Measurements from ENCODE around the gene MINAR1.

The MINAR1 gene

DNA sequence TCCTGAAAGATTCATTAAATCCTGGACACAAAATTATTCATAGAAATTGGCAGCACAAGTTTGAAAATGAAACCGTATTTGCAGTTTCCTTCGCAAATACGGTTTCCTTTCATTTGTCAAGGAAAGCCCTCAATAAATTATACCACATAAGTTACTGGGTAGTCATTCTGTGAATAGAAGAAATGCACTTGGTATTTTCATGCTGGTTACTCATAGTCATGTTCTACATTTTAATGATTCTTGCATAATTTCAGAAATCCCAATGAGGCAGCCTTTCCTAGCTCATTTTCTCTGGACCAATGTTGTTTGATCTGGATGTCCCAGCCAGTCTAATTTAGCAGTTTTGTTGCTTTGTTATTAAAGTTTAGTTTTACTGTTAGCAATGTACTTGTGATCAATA, 43.2 kb downstream of the MINAR1 start (continued):
- TF ChIP-seq FEZF1 (tag by site-specific recombination; IDR thresholded peaks at IDR 0.05) (no peak), ZSCAN30 (tag by site-specific recombination; IDR thresholded peaks at IDR 0.05) (no peak)

DNA sequence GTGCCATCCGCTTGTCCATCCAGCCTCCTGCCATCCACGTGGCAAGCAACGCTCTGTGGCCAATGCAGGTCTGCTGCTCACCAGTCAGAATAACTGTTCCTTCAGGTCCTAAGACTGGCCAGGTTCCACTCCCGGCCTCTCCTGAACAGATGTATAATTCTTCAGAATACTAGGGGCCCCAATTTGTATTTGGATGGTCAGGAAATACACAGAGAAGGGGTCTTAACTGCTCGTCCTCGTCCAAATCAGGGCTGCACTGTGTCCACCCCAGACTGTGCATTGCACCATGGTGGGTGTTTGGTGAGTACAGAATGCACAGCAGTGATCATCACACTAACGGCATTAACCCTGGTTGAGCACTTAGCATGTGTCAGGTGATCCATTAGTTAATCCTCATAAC, 46.0 kb downstream of the MINAR1 start:
- Histone ChIP-seq H3K9me3 (ENCODE audit: control insufficient read depth, insufficient read depth, low read depth, low read length) (no peaks in the 10 kb centered on the region), H3K36me3 (ENCODE audit: control insufficient read depth in 2 of 2, insufficient read depth in 1 of 2, low read length in 2 of 2) (no peaks in the 10 kb centered on the region), H3K4me1 (ENCODE audit: control insufficient read depth, insufficient read depth, low read length) (no peaks in the 10 kb centered on the region), H3K4me3 (ENCODE audit: low read depth, low read length) (no peak overlapping the region), H3K27ac (ENCODE audit: extremely low read depth, low read depth, low read length) (no peak overlapping the region)
- ChIA-PET CTCF (no interaction called here), POLR2A (no interaction called here)
- TF ChIP-seq ZXDB (tag by site-specific recombination; IDR thresholded peaks at IDR 0.05) (no peak), ZSCAN16 (tag by site-specific recombination; IDR thresholded peaks at IDR 0.05) (no peak), ZNF394 (tag by site-specific recombination; IDR thresholded peaks at IDR 0.05; ENCODE audit: borderline replicate concordance) (no peak), ZNF510 (tag by site-specific recombination; IDR thresholded peaks at IDR 0.05; ENCODE audit: insufficient replicate concordance) (no peak), ZNF157 (tag by site-specific recombination; IDR thresholded peaks at IDR 0.05) (no peak)

DNA sequence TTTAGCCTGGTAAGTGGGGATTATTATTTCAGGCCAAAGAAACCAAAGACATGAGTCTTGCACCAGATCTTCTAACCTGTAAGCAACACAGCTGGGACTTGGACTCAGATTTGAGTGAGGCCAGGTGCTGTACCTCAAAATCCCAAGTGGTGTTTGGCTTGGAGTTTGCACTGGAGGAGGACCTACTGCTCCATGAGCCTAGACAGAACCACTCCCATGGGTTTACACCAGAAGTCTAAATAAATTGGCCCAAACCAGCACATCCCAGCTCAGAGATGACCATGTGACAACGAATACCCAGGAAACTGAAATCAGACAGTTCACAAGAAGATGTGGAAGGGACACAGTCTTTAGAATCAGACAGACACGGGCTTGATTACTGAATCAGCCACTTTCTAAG, 47.5 kb downstream of the MINAR1 start:
- Histone ChIP-seq H3K4me3 (ENCODE audit: low read depth, low read length) (no peak overlapping the region), H3K27ac (ENCODE audit: extremely low read depth, low read depth, low read length) (no peak overlapping the region), H3K4me1 (ENCODE audit: control insufficient read depth, insufficient read depth, low read length) (no peaks in the 10 kb centered on the region), H3K9me3 (ENCODE audit: control insufficient read depth, insufficient read depth, low read depth, low read length) (no peaks in the 10 kb centered on the region), H3K36me3 (ENCODE audit: control insufficient read depth in 2 of 2, insufficient read depth in 1 of 2, low read length in 2 of 2) (no peaks in the 10 kb centered on the region)
- ChIA-PET CTCF (no interaction called here), POLR2A (interaction anchor here (0.6 kb wide), 1 partner anchor 857 kb away, joined by 4 read pairs; no protein-coding TSS in a partner anchor)
- TF ChIP-seq ZFP41 (tag by site-specific recombination; IDR thresholded peaks at IDR 0.05; ENCODE audit: borderline replicate concordance) (no peak), KLF17 (tag by site-specific recombination; IDR thresholded peaks at IDR 0.05) (no peak), KLF16 (tag by site-specific recombination; IDR thresholded peaks at IDR 0.05) (no peak), ZBTB26 (tag by site-specific recombination; optimal IDR thresholded peaks at IDR 0.05) (no peak), ZEB2 (tag by site-specific recombination; IDR thresholded peaks at IDR 0.05) (no peak), ZNF146 (tag by site-specific recombination; IDR thresholded peaks at IDR 0.05) (no peak), ZNF473 (tag by site-specific recombination; IDR thresholded peaks at IDR 0.05) (no peak), ZBTB49 (tag by site-specific recombination; IDR thresholded peaks at IDR 0.05; ENCODE audit: low read depth) (no peak), ZNF701 (tag by site-specific recombination; IDR thresholded peaks at IDR 0.05) (no peak), ZNF645 (tag by site-specific recombination; IDR thresholded peaks at IDR 0.05) (no peak), ZNF133 (tag by site-specific recombination; IDR thresholded peaks at IDR 0.05) (no peak)
- TF ChIP-seq, protein P1, sequence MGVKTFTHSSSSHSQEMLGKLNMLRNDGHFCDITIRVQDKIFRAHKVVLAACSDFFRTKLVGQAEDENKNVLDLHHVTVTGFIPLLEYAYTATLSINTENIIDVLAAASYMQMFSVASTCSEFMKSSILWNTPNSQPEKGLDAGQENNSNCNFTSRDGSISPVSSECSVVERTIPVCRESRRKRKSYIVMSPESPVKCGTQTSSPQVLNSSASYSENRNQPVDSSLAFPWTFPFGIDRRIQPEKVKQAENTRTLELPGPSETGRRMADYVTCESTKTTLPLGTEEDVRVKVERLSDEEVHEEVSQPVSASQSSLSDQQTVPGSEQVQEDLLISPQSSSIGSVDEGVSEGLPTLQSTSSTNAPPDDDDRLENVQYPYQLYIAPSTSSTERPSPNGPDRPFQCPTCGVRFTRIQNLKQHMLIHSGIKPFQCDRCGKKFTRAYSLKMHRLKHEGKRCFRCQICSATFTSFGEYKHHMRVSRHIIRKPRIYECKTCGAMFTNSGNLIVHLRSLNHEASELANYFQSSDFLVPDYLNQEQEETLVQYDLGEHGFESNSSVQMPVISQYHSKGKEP (tag by site-specific recombination; IDR thresholded peaks at IDR 0.05), result no peak

All from HEK293 (cell line).